HEK293T (cell line): ENCODE results near the gene TLE3.

ENCODE experiments used
- BHLHE40 ChIP-seq: fragments of 450-650 bp; IDR thresholded peaks from 2 replicates; pipeline ENCODE4 v1.6.1; 2016; ENCODE audit warnings: mild to moderate bottlenecking, moderate library complexity, borderline replicate concordance
- CTBP1 ChIP-seq: fragments of 450-650 bp; IDR thresholded peaks from 2 replicates; pipeline ENCODE4 v1.6.1; 2016; ENCODE audit warnings: borderline replicate concordance
- FOXK2 ChIP-seq: fragments of 450-650 bp; IDR thresholded peaks from 2 replicates; pipeline ENCODE4 v1.6.1; 2016; ENCODE audit warnings: mild to moderate bottlenecking
- FOXM1 ChIP-seq: fragments of 450-650 bp; IDR thresholded peaks from 2 replicates; pipeline ENCODE4 v1.6.1; 2017; ENCODE audit warnings: mild to moderate bottlenecking, borderline replicate concordance
- HDGF ChIP-seq: fragments of 450-650 bp; IDR thresholded peaks from 2 replicates; pipeline ENCODE4 v1.6.1; 2017; ENCODE audit warnings: antibody characterized with exemption, borderline replicate concordance
- LEF1 ChIP-seq: fragments of 450-650 bp; IDR thresholded peaks from 2 replicates; pipeline ENCODE4 v1.6.1; 2017; ENCODE audit warnings: mild to moderate bottlenecking, borderline replicate concordance
- SP1 ChIP-seq: fragments of 450-650 bp; IDR thresholded peaks from 2 replicates; pipeline ENCODE4 v1.6.1; 2017
- SUZ12 ChIP-seq: fragments of 450-650 bp; IDR thresholded peaks from 2 replicates; pipeline ENCODE4 v1.6.1; 2016; ENCODE audit warnings: mild to moderate bottlenecking

GRCh38 chr15:70116317-70116716 is 18.6 kb upstream of the TLE3 start:
- no peak for TF ChIP-seq FOXK2
- TF ChIP-seq FOXM1: no peak
- no peak for TF ChIP-seq CTBP1
- TF ChIP-seq HDGF: no peak
- no peak for TF ChIP-seq BHLHE40
- TF ChIP-seq SP1: no peak
- no peak for TF ChIP-seq SUZ12
- TF ChIP-seq LEF1: no peak
